Type B pancreatic cell (in vitro differentiated cells): ENCODE results near the gene CDCP1. TPM values are rescaled to one million over a fixed set of nuclear protein-coding genes. Genes with fewer than 3 reads are reported as not detected.
"Not testable (repeated sequence)": the region's sequence is repeated elsewhere in the genome, so short reads cannot be mapped to it uniquely, and the experiment has no call there.

Source experiments
- DNase-seq: peaks from one replicate; pipeline ENCODE4 v3.0.0; 2021; ENCODE audit warnings: mixed read lengths; ENCODE audit not compliant: unreplicated experiment; ENCODE audit errors: extremely low spot score
- H3K27ac Mint-ChIP-seq: 2 replicates; pipeline ENCODE4 v1.8.0; 2021; ENCODE audit warnings: mild to moderate bottlenecking, mixed read lengths
- H3K27me3 Mint-ChIP-seq: 2 replicates; pipeline ENCODE4 v1.8.0; 2021; ENCODE audit warnings: mixed read lengths
- H3K36me3 Mint-ChIP-seq: 2 replicates; pipeline ENCODE4 v1.8.0; 2021; ENCODE audit warnings: mixed read lengths
- H3K4me1 Mint-ChIP-seq: one replicate; pipeline ENCODE4 v1.8.0; 2021; ENCODE audit warnings: mixed read lengths; ENCODE audit not compliant: unreplicated experiment
- H3K4me3 Mint-ChIP-seq: 2 replicates; pipeline ENCODE4 v1.8.0; 2021; ENCODE audit warnings: mild to moderate bottlenecking, mixed read lengths
- H3K9me3 Mint-ChIP-seq: 2 replicates; pipeline ENCODE4 v1.8.0; 2021; ENCODE audit warnings: mixed read lengths
- CTCF ChIP-seq: fragments of 200-600 bp; sonication (generic); conservative IDR thresholded peaks from 2 replicates; pipeline ENCODE4 v1.5.0; 2021; ENCODE audit warnings: antibody characterized with exemption, mild to moderate bottlenecking
- total RNA-seq: library from RNA; stranded (reverse); gene quantifications from 2 replicates; pipeline ENCODE4 v1.2.1, GENCODE V29; 2021; ENCODE audit warnings: low replicate concordance

The CDCP1 gene
- total RNA-seq, 1 donor from 2014 or later: 26.3 TPM

- peaks cover 4% of the 10 kb centered on the region for H3K27me3 Mint-ChIP-seq
- H3K36me3 Mint-ChIP-seq: no peaks in the 10 kb centered on the region
- H3K27ac Mint-ChIP-seq: no peak overlapping the region
- H3K4me1 Mint-ChIP-seq: peaks cover 5% of the 10 kb centered on the region
- H3K9me3 Mint-ChIP-seq: no peaks in the 10 kb centered on the region
- no peak for DNase-seq
- TF ChIP-seq CTCF: no peak
- H3K4me3 Mint-ChIP-seq: no peak overlapping the region
Observed at GRCh38 chr3:45055032-45055410, 91.2 kb downstream of the CDCP1 start.

GRCh38 chr3:45054196-45054857 is 91.9 kb downstream of the CDCP1 start:
- H3K4me1 Mint-ChIP-seq: peaks cover 5% of the 10 kb centered on the region
- no peak overlapping the region for H3K4me3 Mint-ChIP-seq
- no peak overlapping the region for H3K27ac Mint-ChIP-seq
- H3K36me3 Mint-ChIP-seq: no peaks in the 10 kb centered on the region
- H3K9me3 Mint-ChIP-seq: no peaks in the 10 kb centered on the region
- no peak for TF ChIP-seq CTCF
- no peak for DNase-seq
- peaks cover 11% of the 10 kb centered on the region for H3K27me3 Mint-ChIP-seq

- H3K4me1 Mint-ChIP-seq, H3K4me3 Mint-ChIP-seq, DNase-seq, H3K36me3 Mint-ChIP-seq, H3K9me3 Mint-ChIP-seq, H3K27ac Mint-ChIP-seq: not testable (repeated sequence)
- peaks cover 14% of the 10 kb centered on the region for H3K27me3 Mint-ChIP-seq
Observed at GRCh38 chr3:45053805-45054195, 92.4 kb downstream of the CDCP1 start.

- H3K27me3 Mint-ChIP-seq: peaks cover 18% of the 10 kb centered on the region
- H3K9me3 Mint-ChIP-seq: no peaks in the 10 kb centered on the region
- DNase-seq: no peak
- peaks cover under 1% of the 10 kb centered on the region for H3K4me1 Mint-ChIP-seq
- no peak for TF ChIP-seq CTCF
- no peak overlapping the region for H3K27ac Mint-ChIP-seq
- H3K4me3 Mint-ChIP-seq: no peak overlapping the region
- no peaks in the 10 kb centered on the region for H3K36me3 Mint-ChIP-seq
Observed at GRCh38 chr3:45051685-45052084, 94.5 kb downstream of the CDCP1 start.

GRCh38 chr3:45049807-45050206 is 96.4 kb downstream of the CDCP1 start:
- TF ChIP-seq CTCF: no peak

GRCh38 chr3:45048244-45048643 is 97.9 kb downstream of the CDCP1 start:
- no peak overlapping the region for H3K4me3 Mint-ChIP-seq
- H3K27me3 Mint-ChIP-seq: peaks cover 18% of the 10 kb centered on the region
- no peak for TF ChIP-seq CTCF
- H3K36me3 Mint-ChIP-seq: no peaks in the 10 kb centered on the region
- H3K27ac Mint-ChIP-seq: no peak overlapping the region
- no peaks in the 10 kb centered on the region for H3K4me1 Mint-ChIP-seq
- no peaks in the 10 kb centered on the region for H3K9me3 Mint-ChIP-seq
- DNase-seq: no peak

More at GRCh38 chr3:45049807-45050206, 96.4 kb downstream of the CDCP1 start:
- Mint-ChIP-seq H3K27ac (no peak overlapping the region), H3K4me1 (no peaks in the 10 kb centered on the region), H3K9me3 (no peaks in the 10 kb centered on the region), H3K36me3 (no peaks in the 10 kb centered on the region), H3K4me3 (no peak overlapping the region), H3K27me3 (peaks cover 18% of the 10 kb centered on the region)
- DNase-seq: no peak
